CD4-positive, alpha-beta T cell treated with Interleukin-4 for 4 hours (primary cell): ENCODE results near the gene NOA1.
"Not testable (repeated sequence)": the region's sequence is repeated elsewhere in the genome, so short reads cannot be mapped to it uniquely, and the experiment has no call there.

ENCODE experiments used
- DNase-seq: peaks from one replicate; pipeline ENCODE4 v3.0.0-alpha.2; 2020

NOA1 gene

GRCh38 chr4:56953680-56954520, 23.5 kb downstream of the NOA1 start:
- no peak for DNase-seq

GRCh38 chr4:56941403-56941802, 36.0 kb downstream of the NOA1 start:
- DNase-seq, result no peak

GRCh38 chr4:56940971-56941370, 36.4 kb downstream of the NOA1 start:
- no peak for DNase-seq

- DNase-seq, result no peak
Measured at GRCh38 chr4:56940403-56940802, 37.0 kb downstream of the NOA1 start.

GRCh38 chr4:56939826-56940225, 37.6 kb downstream of the NOA1 start:
- DNase-seq, result not testable (repeated sequence)

GRCh38 chr4:56937262-56937661, 40.1 kb downstream of the NOA1 start:
- no peak for DNase-seq

GRCh38 chr4:56931924-56932323, 45.5 kb downstream of the NOA1 start:
- no peak for DNase-seq

GRCh38 chr4:56930638-56931037, 46.8 kb downstream of the NOA1 start:
- no peak for DNase-seq

- no peak for DNase-seq
Measured at GRCh38 chr4:56927196-56927595, 50.2 kb downstream of the NOA1 start.

GRCh38 chr4:56914977-56915376, 62.4 kb downstream of the NOA1 start:
- not testable (repeated sequence) for DNase-seq

GRCh38 chr4:56914336-56914735, 63.1 kb downstream of the NOA1 start:
- DNase-seq, result no peak
